Upper lobe of right lung (tissue), 1 donor: ENCODE results near the gene OR3A2. TPM values are rescaled to one million over a fixed set of nuclear protein-coding genes. Genes with fewer than 3 reads are reported as not detected.
"Not testable (repeated sequence)": the region's sequence is repeated elsewhere in the genome, so short reads cannot be mapped to it uniquely, and the experiment has no call there.

ENCODE experiments used
- ATAC-seq: fragments of 200-7000 bp; cut with Tn5 transposase; one replicate; pipeline ENCODE4 v1.9.1; 2020; ENCODE audit warnings: mild to moderate bottlenecking, moderate library complexity
- DNase-seq: peaks from one replicate; pipeline ENCODE4 v3.0.0-alpha.2; 2020
- H3K27ac ChIP-seq: fragments of 200-600 bp; one replicate; pipeline ENCODE4 v1.8.0; 2022
- H3K27me3 ChIP-seq: fragments of 200-600 bp; one replicate; pipeline ENCODE4 v1.8.0; 2022; ENCODE audit warnings: mild to moderate bottlenecking
- H3K36me3 ChIP-seq: fragments of 200-600 bp; one replicate; pipeline ENCODE4 v1.8.0; 2022
- H3K4me1 ChIP-seq: fragments of 200-600 bp; one replicate; pipeline ENCODE4 v1.8.0; 2022
- H3K4me3 ChIP-seq: fragments of 200-600 bp; one replicate; pipeline ENCODE4 v1.8.0; 2022; ENCODE audit warnings: mild to moderate bottlenecking
- H3K9me3 ChIP-seq: fragments of 200-600 bp; one replicate; pipeline ENCODE4 v1.8.0; 2022
- CTCF ChIP-seq: fragments of 200-600 bp; IDR thresholded peaks from one replicate; pipeline ENCODE4 v1.8.0; 2022; ENCODE audit warnings: antibody characterized with exemption
- intact Hi-C: fragments of 100-400 bp; cut with DNase I; formaldehyde crosslinking; loops from one replicate; pipeline ENCODE4 v1.11.0; 2022
- total RNA-seq: library from RNA; stranded (reverse); fragmentation: NEBNext Ultra II Directional; extraction: Animal tissue kit (Norgen Biotek cat#: 25700); gene quantifications from one replicate; pipeline ENCODE4 v1.2.1, GENCODE V29; 2021
- donor health status: DM: no; HTN: yes; CAD: no; lungs with severe emphysema.

The OR3A2 gene
- total RNA-seq, 1 donor from 2014 or later: not detected

GRCh38 chr17:3271072-3271848, 114.8 kb downstream of the OR3A2 start:
- Histone ChIP-seq H3K4me1 (no peaks in the 10 kb centered on the region), H3K4me3 (no peak overlapping the region), H3K27ac (no peak overlapping the region), H3K9me3 (no peaks in the 10 kb centered on the region), H3K27me3 (no peaks in the 10 kb centered on the region), H3K36me3 (no peaks in the 10 kb centered on the region)
- DNase-seq: no peak
- no peak for TF ChIP-seq CTCF
- intact Hi-C loops: no loop called here
- peak; percentile 71 for ATAC-seq

DNA sequence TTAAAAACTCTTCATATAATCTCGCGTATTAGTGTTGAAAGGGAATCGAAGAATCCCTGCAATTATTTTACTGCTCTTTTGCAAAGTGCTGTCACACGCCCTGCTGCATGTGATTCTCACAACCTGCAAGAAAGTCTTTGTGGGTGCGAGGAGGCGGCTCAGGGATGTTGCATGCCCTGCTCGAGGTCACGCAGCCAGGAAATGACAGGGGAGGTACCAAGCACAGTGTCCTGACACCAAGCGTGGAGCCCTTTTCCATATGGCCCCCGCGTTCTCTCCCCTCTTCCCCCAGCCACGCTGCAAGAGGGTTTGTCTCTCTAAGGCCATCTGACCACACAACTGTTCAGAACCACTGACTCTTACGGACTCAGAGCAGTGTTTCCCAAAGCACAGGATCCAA, 125.5 kb downstream of the OR3A2 start:
- TF ChIP-seq CTCF: no peak
- intact Hi-C loops: no loop called here
- H3K4me3 ChIP-seq: no peak overlapping the region
- H3K9me3 ChIP-seq: no peaks in the 10 kb centered on the region
- DNase-seq: no peak
- H3K36me3 ChIP-seq: no peaks in the 10 kb centered on the region
- no peaks in the 10 kb centered on the region for H3K4me1 ChIP-seq
- no peaks in the 10 kb centered on the region for H3K27me3 ChIP-seq
- no peak for ATAC-seq
- H3K27ac ChIP-seq: no peak overlapping the region

- Histone ChIP-seq H3K36me3 (no peaks in the 10 kb centered on the region), H3K27ac (no peak overlapping the region), H3K4me3 (no peak overlapping the region), H3K27me3 (no peaks in the 10 kb centered on the region), H3K4me1 (no peaks in the 10 kb centered on the region), H3K9me3 (no peaks in the 10 kb centered on the region)
- DNase-seq: no peak
- no peak for ATAC-seq
- intact Hi-C loops: no loop called here
- no peak for TF ChIP-seq CTCF
Observed at GRCh38 chr17:3260163-3260562, 125.9 kb downstream of the OR3A2 start.

DNA sequence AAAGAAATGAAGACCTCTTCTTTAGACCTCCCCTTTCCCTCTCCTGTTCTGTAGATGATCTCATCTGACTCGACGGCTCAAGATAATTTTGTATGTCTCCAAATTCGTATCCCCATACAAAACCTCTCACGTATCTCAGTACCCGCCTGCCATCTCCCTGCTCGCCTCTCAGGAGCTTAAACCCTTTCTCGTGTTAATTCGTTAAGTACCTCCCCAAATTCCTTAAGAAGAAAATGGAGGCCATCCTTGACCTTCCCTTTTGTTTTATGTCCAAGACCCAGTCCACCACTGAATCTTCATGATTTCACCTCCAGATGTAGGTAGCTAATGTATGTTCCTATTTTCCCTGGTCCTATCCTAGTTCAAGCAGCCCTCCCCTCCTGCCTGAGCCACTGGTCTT, 129.5 kb downstream of the OR3A2 start:
- Histone ChIP-seq H3K4me1 (no peaks in the 10 kb centered on the region), H3K4me3 (no peak overlapping the region), H3K9me3 (no peaks in the 10 kb centered on the region), H3K27ac (no peak overlapping the region), H3K36me3 (no peaks in the 10 kb centered on the region), H3K27me3 (no peaks in the 10 kb centered on the region)
- DNase-seq (no peak), ATAC-seq (no peak)
- no peak for TF ChIP-seq CTCF
- intact Hi-C loops: no loop called here

- H3K27me3 ChIP-seq, H3K27ac ChIP-seq, H3K4me3 ChIP-seq, H3K9me3 ChIP-seq, DNase-seq, intact Hi-C loops, H3K36me3 ChIP-seq, ATAC-seq, H3K4me1 ChIP-seq: not testable (repeated sequence)
Observed at GRCh38 chr17:3249013-3249412, 137.1 kb downstream of the OR3A2 start.

DNA sequence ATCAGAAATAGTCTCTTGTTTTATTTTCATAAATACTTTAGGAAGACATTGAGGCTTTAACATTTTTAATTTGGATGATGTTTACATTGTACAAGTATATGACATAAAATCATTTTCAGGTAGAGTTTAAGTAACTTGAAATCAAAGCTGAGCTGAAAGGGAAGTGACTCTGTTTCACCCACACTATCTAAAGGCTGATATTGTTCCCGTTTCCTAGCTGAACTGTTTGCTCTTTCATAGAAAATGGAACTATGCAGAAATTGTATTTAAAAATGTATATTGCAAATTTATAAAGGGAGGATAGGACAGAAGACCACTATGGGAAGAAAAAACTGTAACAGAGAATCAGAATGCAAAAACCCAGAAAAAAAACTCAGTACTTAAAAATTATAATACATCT, 141.3 kb downstream of the OR3A2 start:
- intact Hi-C loops, H3K27me3 ChIP-seq, H3K27ac ChIP-seq, ATAC-seq, H3K36me3 ChIP-seq, H3K4me1 ChIP-seq, H3K4me3 ChIP-seq, H3K9me3 ChIP-seq, DNase-seq: not testable (repeated sequence)

DNA sequence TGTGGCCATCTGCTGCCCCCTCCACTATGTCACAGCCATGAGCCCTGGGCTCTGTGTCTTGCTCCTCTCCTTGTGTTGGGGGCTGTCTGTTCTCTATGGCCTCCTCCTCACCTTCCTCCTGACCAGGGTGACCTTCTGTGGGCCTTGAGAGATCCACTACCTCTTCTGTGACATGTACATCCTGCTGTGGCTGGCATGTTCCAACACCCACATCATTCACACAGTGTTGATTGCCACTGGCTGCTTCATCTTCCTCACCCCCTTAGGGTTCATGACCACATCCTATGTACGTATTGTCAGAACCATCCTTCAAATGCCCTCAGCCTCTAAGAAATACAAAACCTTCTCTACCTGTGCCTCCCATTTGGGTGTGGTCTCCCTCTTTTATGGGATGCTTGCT, 145.1 kb downstream of the OR3A2 start:
- ATAC-seq, H3K27ac ChIP-seq, H3K9me3 ChIP-seq, H3K4me1 ChIP-seq, H3K27me3 ChIP-seq, DNase-seq, H3K36me3 ChIP-seq, H3K4me3 ChIP-seq, intact Hi-C loops: not testable (repeated sequence)

- H3K9me3 ChIP-seq, DNase-seq, H3K4me3 ChIP-seq, H3K27ac ChIP-seq, intact Hi-C loops, H3K27me3 ChIP-seq, H3K36me3 ChIP-seq, H3K4me1 ChIP-seq: not testable (repeated sequence)
- peak; percentile 96 for ATAC-seq
Observed at GRCh38 chr17:3238685-3239084, 147.4 kb downstream of the OR3A2 start.

DNA sequence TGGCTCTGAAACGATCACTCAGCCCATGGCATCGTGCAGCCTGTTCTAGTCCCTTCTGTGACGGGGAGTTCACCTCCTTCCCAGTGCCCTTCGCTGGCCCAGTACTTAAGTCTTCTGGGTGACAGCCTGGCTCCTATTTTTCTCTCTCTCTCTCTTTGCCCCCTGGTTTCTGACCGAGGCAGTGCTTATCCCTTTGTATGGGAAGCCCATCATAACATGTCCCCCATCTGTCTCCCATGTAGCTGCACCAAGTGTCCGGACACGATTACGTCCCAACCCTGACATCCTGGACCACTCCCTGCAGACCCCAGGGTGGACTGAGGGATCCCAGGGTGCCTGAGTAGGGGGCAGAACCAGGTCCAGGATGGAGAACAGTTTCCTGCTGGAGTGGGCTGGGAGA, 153.8 kb downstream of the OR3A2 start:
- peak; percentile 15 for ATAC-seq
- H3K27ac ChIP-seq, H3K36me3 ChIP-seq, H3K4me1 ChIP-seq, intact Hi-C loops, DNase-seq, H3K4me3 ChIP-seq, H3K27me3 ChIP-seq, H3K9me3 ChIP-seq: not testable (repeated sequence)
